Stimulated activated CD8-positive, alpha-beta memory T cell treated with anti-CD3 and anti-CD28 coated beads, Interleukin-7, amount 100 ng/mL, for 48 hours (primary cell): ENCODE data around the gene MICAL3.
A peak's percentile ranks its signal among the peaks of the same experiment; 100 is the strongest.

Experiments used
- DNase-seq, 2 donors: peaks; one replicate each; pipeline ENCODE4 v3.0.0-alpha.2; 2020; ENCODE audit warnings: low read depth in 1 of 2; ENCODE audit errors: extremely low read depth in 1 of 2

MICAL3 gene

DNA sequence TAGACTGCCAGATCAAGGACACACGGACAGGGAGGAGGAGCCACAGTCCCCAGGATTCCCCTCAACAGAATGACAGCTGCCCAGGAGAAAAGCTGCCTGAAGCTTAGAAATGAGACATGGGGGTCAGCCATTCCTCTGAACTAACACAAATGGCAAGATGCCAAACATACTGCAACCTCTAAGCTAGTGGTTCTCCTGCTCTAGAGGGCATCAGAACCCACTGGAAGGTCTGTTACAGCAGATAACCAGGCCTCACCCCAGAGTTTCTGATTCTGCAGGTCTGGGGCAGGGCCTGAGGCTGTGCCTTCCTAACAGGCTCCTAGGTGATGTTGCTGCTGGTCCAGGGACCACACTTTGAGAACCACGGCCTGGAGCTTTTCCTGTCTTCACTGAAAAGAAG is 221.5 kb downstream of the MICAL3 start:
- DNase-seq: no peak

DNA sequence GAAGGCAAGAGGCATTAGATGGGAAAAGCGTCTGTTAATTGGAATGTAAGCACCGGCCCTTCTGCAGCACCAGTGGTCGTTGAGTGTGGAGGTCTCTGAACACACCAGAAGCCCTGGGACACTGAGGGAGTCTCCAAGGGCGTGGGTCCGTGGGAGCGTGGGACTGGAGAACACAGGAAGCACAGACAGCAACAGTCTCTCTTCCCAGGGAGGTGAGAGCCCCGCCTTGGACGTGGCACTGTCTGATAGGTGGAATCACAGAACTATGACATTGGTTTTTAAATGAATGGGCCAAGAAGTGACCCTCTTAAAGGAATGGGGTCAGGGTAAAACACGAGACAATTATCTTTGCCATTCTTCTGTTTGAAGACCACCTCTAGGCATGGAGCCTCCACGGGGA is 221.9 kb downstream of the MICAL3 start:
- no peak for DNase-seq

GRCh38 chr22:17797721-17798559 is 226.4 kb downstream of the MICAL3 start:
- no peak for DNase-seq

DNA sequence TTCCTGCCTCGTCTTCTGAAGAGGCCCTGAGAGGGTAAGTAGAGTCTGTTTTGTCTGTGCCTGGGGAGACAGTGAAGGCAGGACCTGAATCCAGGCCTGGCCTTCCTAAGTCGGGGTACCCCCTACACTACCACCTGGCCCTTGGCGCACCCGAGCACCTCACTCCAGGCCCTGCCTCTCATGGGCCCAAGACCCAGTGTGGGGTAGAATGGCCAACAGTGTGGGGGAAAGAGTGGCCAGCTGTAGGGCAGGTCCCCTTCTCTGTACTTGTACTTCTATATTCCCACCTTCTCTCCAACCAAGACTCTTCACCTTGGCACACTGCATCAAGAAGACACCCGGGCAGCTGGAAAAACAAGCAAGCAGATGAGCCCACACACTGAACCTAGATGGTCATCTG is 227.7 kb downstream of the MICAL3 start:
- DNase-seq: no peak

- DNase-seq: no peak
Measured at GRCh38 chr22:17795661-17796548, 228.5 kb downstream of the MICAL3 start.

DNA sequence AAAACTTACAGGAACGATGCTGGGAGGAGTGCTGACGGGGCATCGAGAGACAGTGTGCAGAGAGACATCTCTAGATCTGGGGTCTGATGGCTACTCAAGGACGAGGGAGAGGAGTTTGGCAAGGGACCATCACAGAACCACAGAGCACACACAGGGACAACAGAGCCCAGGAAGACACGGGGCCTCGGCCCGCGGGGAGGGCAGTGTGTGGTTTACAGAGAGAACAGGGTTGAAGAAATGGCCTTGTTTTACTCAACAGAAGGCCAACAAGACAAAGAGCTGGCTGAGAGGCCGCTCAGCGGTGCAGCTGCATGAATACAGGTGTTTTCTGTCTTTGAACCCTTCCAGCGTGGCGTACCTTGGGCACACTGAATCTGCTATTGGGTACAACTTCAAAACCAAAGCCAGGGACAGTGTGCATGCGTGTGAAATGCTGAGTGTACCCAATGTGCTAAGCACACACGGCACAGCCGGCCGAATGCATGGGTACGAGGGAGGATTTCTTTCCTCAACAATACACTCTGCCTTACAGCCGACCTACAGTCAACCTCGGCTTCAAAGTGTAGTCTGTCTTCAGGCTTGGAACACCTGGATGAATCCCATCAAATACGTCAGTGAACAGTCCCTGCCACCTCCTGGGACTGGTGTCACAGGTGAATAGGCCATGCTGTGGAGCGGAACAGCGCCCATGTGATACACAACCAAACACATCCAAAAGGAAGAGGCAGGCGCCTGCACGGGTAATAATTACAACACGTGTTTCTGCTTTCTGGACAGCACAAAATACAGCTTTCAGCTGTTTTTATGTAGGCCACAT is 229.4 kb downstream of the MICAL3 start:
- no peak for DNase-seq

GRCh38 chr22:17792854-17793434 is 231.4 kb downstream of the MICAL3 start:
- no peak for DNase-seq

DNA sequence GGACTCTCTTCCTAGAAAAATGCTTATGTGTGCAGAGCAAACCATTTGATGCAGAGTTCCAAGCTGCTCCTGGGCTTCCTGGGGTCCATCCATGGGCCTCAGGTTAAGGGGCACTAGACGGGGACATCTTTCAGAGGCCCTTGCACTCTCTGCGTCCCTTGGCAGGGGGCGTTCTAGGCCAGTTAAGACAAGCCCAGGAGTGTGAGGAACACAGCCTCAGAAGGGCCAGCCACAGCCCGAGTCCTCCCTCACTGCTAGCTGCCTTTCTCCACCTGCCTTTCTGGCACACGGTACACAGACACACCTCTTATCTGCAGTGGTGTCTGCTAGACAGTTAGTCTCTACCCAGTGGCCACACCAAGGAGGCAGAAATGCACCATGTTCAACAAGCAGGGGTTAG is 232.1 kb downstream of the MICAL3 start:
- DNase-seq: no peak

DNA sequence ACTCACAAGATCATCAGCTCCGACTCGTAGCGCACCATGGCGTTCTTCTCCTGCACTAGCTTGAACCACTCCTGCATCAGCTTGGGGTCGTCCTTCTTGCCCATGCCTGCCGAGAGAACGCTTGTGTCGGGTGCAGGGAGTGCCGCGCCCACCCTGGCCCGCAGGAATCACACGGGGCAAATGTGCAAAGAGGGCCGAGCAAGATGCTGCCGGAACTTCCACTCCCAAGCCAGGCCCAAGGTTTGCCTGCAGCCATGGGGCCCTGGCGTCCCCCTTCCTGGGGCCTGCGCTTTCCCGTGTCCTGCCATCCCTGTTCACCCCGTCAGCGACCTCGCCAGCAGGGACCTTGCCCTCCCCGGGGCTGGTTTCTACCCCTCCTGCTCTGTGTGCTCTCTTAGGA is 233.2 kb downstream of the MICAL3 start:
- DNase-seq: no peak

- no peak for DNase-seq
Measured at GRCh38 chr22:17789379-17790200, 234.8 kb downstream of the MICAL3 start.

DNA sequence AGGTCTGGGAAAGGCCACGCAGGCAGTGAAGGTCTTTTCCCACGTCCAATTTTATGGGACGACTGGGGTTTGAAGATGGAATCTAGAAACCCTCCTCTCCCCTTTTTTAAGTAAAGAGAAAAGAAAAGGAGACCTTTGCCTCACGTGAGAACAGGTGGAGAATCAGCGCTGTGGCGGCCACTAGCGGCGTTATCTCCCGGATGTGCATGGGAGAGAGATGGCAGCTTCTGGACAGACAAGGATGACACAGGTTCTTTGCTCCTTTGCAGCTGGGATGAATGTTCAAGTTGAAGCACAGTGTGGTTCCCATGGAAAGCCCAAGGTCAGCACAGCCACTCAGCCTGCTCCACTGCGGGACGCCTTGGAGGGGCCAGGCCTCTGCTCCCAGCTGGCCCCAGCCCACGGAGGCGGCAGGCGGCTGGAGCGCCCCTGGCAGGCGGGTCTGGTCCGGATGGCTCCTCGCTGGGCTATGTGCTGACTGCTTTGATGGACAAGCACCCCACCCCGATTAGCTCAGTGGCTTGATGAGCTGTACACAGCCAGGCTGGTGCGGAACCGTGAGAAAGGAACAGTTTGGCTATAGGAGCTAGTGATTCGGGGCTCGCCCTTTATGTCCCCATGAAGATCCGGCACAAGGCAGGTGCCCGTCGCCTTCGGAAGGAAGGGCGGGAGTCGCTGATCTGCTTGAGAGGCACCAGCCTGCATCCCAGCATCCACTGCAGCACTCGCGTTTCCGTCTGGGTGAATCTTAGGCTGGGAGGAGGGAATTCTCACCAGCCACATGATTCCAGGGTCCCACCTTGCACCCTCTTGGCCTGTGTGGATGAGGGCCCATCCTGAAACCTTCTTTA is 235.6 kb downstream of the MICAL3 start:
- no peak for DNase-seq

- DNase-seq: no peak
Measured at GRCh38 chr22:17787716-17788330, 236.5 kb downstream of the MICAL3 start.

DNA sequence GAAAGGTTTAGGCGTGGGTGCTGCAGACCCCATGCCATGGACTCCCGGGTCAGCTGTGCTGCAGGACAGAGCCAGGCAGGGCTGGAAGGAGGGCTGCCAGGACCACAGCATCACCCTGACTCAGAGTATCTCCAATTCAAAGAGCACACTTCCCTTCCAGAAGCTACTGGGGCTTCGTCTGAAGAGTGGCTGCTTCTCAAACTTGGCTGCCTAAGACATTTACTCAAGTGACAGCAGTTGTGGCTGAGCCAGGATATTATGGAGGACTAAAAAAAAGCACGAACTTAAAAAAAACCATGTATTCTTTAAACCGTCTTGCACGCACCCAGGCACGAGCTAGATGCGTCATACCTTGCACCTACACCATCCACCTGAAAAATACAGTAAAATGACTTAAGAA is 237.1 kb downstream of the MICAL3 start:
- DNase-seq: no peak

GRCh38 chr22:17786435-17787161 is 237.8 kb downstream of the MICAL3 start:
- DNase-seq: no peak

DNA sequence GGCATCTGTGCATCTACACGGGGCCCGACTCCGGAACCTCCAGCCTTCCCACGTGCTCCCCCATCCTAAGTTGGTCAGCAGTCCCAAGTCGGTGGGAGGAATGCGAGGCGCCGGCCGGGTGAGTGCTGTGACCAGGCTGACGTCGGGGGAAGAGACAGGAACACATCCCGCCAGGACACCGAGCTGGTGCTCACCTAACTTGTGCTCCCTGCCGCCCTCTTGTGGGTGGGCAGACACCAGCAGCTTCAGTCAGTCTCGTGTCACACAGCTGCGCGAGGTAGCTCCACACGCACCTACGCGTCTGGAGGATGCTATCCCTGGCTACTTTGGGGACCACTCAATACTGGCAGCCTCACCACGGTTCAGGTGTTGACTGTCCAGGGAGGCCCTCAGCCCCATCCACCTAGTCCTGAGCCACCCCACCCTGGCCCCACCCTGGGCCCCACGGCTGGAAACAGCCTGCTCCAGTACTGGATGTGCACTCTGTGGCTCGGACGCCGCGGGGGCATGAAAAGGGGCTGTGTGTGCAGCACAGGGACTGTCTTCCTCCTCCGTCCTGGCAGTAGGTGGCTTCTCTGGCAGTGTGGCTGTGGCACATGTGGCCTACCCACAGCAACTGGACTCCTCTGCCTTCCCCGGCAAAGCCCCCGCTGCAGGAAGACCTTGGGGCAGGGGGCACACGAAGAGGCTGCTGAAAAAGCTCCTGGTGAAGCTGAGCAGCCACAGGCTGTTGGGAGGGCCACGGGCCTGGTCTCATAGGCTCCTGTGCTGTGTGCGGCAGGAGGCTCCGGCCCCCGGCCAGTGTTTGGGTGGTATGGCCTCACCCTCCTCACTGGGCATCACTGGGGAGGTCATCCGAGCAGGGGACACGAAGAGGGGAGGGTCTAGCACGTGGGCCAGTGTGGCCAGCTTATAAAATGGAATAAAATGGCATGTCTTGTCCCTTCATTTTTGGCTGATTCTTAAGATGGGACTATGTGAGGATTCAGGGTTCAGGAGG is 238.9 kb downstream of the MICAL3 start:
- peak; percentile 38 to 64 for DNase-seq

GRCh38 chr22:17784776-17785175 is 239.6 kb downstream of the MICAL3 start:
- DNase-seq: no peak
